Activated T-helper 2 cell treated with anti-CD3 and anti-CD28 coated beads, Interferon-gamma antibody, Interleukin-2, Interleukin-4, amounts not matched to agents 10 μg/mL and 5 μg/mL and 100 μg/mL, durations not matched to agents 14 hours and 24 hours and 36 hours (primary cell): ENCODE measurements around the gene FANCD2. TPM values are rescaled to one million over a fixed set of nuclear protein-coding genes. Genes with fewer than 3 reads are reported as not detected.
"Not testable (repeated sequence)": the region's sequence is repeated elsewhere in the genome, so short reads cannot be mapped to it uniquely, and the experiment has no call there.

Source experiments
- DNase-seq: peaks from one replicate; pipeline ENCODE4 v3.0.0; 2021; ENCODE audit warnings: low spot score
- H3K27ac Mint-ChIP-seq: one replicate; pipeline ENCODE4 v1.8.0; 2021; ENCODE audit warnings: mixed read lengths
- H3K27me3 Mint-ChIP-seq: one replicate; pipeline ENCODE4 v1.8.0; 2021; ENCODE audit warnings: low read depth, mixed read lengths
- H3K36me3 Mint-ChIP-seq: one replicate; pipeline ENCODE4 v1.8.0; 2021; ENCODE audit warnings: low read depth, mixed read lengths
- H3K4me1 Mint-ChIP-seq: one replicate; pipeline ENCODE4 v1.8.0; 2021; ENCODE audit warnings: low read depth, mixed read lengths
- H3K4me3 Mint-ChIP-seq: one replicate; pipeline ENCODE4 v1.8.0; 2021; ENCODE audit warnings: low read depth, mild to moderate bottlenecking, moderate library complexity, mixed read lengths
- H3K9me3 Mint-ChIP-seq: one replicate; pipeline ENCODE4 v1.8.0; 2021; ENCODE audit warnings: mixed read lengths
- intact Hi-C: fragments of 100-400 bp; cut with micrococcal nuclease; formaldehyde crosslinking; loops from one replicate; pipeline ENCODE4 v1.15.1; 2023
- total RNA-seq: library from RNA; stranded (reverse); gene quantifications from 2 replicates; pipeline ENCODE4 v1.2.3, GENCODE V29; 2022

FANCD2 gene
- total RNA-seq, 1 donor from 2014 or later, result 54.4 TPM

- H3K4me3 Mint-ChIP-seq, result no peak overlapping the region
- no peaks in the 10 kb centered on the region for H3K4me1 Mint-ChIP-seq
- no peak for DNase-seq
- intact Hi-C loops, result no loop called here
- H3K27ac Mint-ChIP-seq, result no peak overlapping the region
- no peaks in the 10 kb centered on the region for H3K9me3 Mint-ChIP-seq
- no peaks in the 10 kb centered on the region for H3K27me3 Mint-ChIP-seq
- peaks cover 63% of the 10 kb centered on the region for H3K36me3 Mint-ChIP-seq
These were observed 63.9 kb downstream of the FANCD2 start for GRCh38 chr3:10090179-10090578.

DNA sequence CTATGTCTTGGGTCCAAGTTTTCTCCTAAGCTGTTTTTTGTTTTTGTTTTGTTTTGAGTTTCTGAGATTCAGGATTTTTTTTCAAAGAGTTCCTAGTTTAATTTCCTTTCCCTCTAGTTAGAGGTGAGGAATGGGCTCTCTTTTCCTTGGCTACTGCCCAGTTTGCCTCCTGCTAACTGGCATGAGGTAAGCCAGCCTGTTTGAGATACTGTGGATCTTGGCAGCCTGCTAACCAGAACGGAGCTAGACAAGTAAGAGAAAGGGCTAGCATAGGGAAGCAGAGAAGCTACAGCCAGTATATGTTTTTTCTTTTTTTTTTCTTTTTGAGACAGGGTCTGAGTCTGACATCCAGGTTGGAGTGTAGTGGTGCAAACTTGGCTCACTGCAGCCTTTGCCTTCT, 64.5 kb downstream of the FANCD2 start:
- H3K27me3 Mint-ChIP-seq, intact Hi-C loops, H3K27ac Mint-ChIP-seq, H3K9me3 Mint-ChIP-seq, H3K4me1 Mint-ChIP-seq, H3K4me3 Mint-ChIP-seq, DNase-seq: not testable (repeated sequence)
- peaks cover 60% of the 10 kb centered on the region for H3K36me3 Mint-ChIP-seq

GRCh38 chr3:10091387-10091786, 65.2 kb downstream of the FANCD2 start:
- H3K27ac Mint-ChIP-seq, DNase-seq, H3K9me3 Mint-ChIP-seq, intact Hi-C loops, H3K27me3 Mint-ChIP-seq, H3K4me3 Mint-ChIP-seq, H3K4me1 Mint-ChIP-seq: not testable (repeated sequence)
- H3K36me3 Mint-ChIP-seq, result peaks cover 55% of the 10 kb centered on the region

GRCh38 chr3:10093678-10094077, 67.4 kb downstream of the FANCD2 start:
- DNase-seq, result no peak
- Mint-ChIP-seq H3K4me1 (no peaks in the 10 kb centered on the region), H3K27ac (no peak overlapping the region), H3K9me3 (no peaks in the 10 kb centered on the region), H3K36me3 (peaks cover 59% of the 10 kb centered on the region), H3K27me3 (no peaks in the 10 kb centered on the region), H3K4me3 (no peak overlapping the region)
- intact Hi-C loops, result no loop called here

DNA sequence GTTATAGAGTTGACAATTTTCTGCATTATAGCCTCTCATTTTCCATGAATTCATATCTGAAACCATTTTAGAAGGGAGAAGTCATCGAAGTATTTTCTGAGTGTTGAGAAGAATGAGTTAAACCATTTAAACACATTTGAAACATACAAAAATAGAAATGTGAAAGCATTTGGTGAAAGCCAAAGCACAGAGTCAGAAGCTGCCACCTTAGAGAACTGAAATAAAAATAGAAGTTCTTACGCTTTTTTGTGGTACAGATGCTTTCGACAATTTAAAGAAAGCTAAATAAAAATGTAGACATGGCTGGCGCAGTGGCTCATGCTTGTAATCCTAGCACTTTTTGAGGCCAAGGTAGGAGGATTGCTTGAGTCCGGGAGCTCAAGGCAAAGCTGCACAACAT, 72.8 kb downstream of the FANCD2 start:
- H3K27me3 Mint-ChIP-seq, result no peaks in the 10 kb centered on the region
- H3K4me1 Mint-ChIP-seq, result no peaks in the 10 kb centered on the region
- no peak for DNase-seq
- H3K9me3 Mint-ChIP-seq, result no peaks in the 10 kb centered on the region
- intact Hi-C loops, result no loop called here
- H3K36me3 Mint-ChIP-seq, result peaks cover 42% of the 10 kb centered on the region
- no peak overlapping the region for H3K4me3 Mint-ChIP-seq
- H3K27ac Mint-ChIP-seq, result no peak overlapping the region

DNA sequence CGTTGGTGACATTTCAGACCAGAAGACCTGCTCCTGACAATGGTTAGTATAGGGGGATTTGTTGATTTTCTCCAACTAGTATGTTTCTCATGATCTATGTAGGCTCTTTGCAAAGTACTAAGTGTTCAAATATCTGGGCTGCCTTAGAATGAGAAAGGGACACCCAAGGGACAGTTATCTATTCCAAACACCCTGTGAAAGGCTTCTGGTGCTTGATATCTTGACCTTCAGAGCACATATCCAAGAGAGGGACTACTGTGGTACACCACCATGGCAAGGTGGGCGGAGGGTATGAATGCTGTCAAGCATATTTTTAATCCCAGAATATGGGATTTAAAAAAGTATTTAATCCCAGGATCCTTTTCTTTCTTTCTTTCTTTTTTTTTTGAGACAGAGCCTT, 80.7 kb downstream of the FANCD2 start:
- no peak overlapping the region for H3K27ac Mint-ChIP-seq
- peaks cover 2% of the 10 kb centered on the region for H3K36me3 Mint-ChIP-seq
- H3K4me3 Mint-ChIP-seq, result no peak overlapping the region
- intact Hi-C loops, result no loop called here
- H3K4me1 Mint-ChIP-seq, result no peaks in the 10 kb centered on the region
- H3K27me3 Mint-ChIP-seq, result no peaks in the 10 kb centered on the region
- DNase-seq, result no peak
- H3K9me3 Mint-ChIP-seq, result no peaks in the 10 kb centered on the region

DNA sequence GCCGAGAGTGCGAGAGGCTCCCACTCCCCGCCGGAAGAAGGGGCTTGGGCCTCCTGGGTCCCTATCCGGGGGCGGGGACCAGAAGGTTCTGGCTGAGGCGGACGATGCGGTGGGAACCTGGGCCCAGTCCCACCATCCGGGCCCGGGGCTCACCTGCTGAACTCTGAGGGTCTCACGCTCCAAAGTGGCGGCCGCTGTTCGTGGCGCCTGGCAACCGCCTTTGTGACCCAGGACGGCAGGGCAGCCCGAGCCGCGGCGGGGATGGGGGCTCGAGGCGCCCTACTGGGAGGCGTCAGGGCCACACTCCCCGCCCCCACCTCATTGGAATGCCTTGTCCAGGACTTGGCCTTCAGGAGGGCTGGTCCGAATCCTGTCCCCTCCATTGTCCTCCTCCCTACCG, 81.9 kb downstream of the FANCD2 start, which contains the start of gene FANCD2OS:
FANCD2OS (minus strand) TSS at position 165 of the 400 bp plus-strand sequence. CDS start 3,481 bp downstream, outside the sequence.
- Mint-ChIP-seq H3K9me3 (no peaks in the 10 kb centered on the region), H3K4me3 (no peak within 1 kb of the TSS), H3K36me3 (no peaks in the 10 kb centered on the region), H3K27me3 (no peaks in the 10 kb centered on the region), H3K4me1 (no peaks in the 10 kb centered on the region), H3K27ac (no peak within 1 kb of the TSS)
- no peak for DNase-seq
- intact Hi-C loops, result no loop called here

GRCh38 chr3:10115326-10116137, 89.3 kb downstream of the FANCD2 start, which contains the start of gene BRK1:
BRK1 (plus strand) TSS chr3:10115675; CDS start chr3:10115702, 27 bp downstream.
- Mint-ChIP-seq H3K27me3 (no peaks in the 10 kb centered on the region), H3K4me1 (peaks cover 19% of the 10 kb centered on the region), H3K27ac (peak within 1 kb of the TSS; percentile 96), H3K4me3 (peak within 1 kb of the TSS; percentile 97), H3K9me3 (no peaks in the 10 kb centered on the region), H3K36me3 (peaks cover 29% of the 10 kb centered on the region)
- intact Hi-C loops, result loop anchor here (1.0 to 5.0 kb wide), 6 partner anchors 27 to 207 kb away; partner anchors contain the start of genes EMC3, FANCD2 and SEC13
- peak; percentile 90 for DNase-seq

GRCh38 chr3:10116138-10116460, 89.9 kb downstream of the FANCD2 start:
- Mint-ChIP-seq H3K9me3 (no peaks in the 10 kb centered on the region), H3K27ac (peak overlapping the region; percentile 96), H3K27me3 (no peaks in the 10 kb centered on the region), H3K4me3 (peak overlapping the region; percentile 97), H3K36me3 (peaks cover 34% of the 10 kb centered on the region), H3K4me1 (peaks cover 21% of the 10 kb centered on the region)
- DNase-seq, result no peak
- intact Hi-C loops, result loop anchor here (2.0 to 5.0 kb wide), 3 partner anchors 89 to 206 kb away; partner anchors contain the start of genes FANCD2 and SEC13

GRCh38 chr3:10116928-10117327, 90.7 kb downstream of the FANCD2 start:
- Mint-ChIP-seq H3K4me3 (peak overlapping the region; percentile 97), H3K27me3 (no peaks in the 10 kb centered on the region), H3K27ac (peak overlapping the region; percentile 96), H3K9me3 (no peaks in the 10 kb centered on the region), H3K36me3 (peaks cover 37% of the 10 kb centered on the region), H3K4me1 (peaks cover 21% of the 10 kb centered on the region)
- no peak for DNase-seq
- intact Hi-C loops, result loop anchor here (2.0 to 5.0 kb wide), 3 partner anchors 90 to 205 kb away; partner anchors contain the start of genes FANCD2 and SEC13

DNA sequence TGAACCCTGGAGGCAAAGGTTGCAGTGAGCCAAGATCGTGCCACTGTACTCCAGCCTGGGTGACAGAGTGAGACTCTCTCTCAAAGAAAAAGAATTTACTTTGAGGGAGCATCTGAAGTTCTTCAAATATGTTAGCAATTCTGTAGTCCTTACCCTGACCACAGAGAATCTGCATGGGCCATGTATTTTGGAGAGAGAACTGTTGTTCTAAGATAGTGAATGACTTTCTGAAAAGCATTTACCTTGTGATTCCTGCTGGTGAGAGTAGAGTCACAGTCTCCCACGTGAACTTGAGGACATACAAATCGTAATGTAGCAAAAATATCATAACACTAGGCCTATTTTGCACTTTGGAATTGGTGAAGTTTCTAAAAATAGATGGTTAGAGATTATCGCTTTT, 93.1 kb downstream of the FANCD2 start:
- Mint-ChIP-seq H3K36me3 (peaks cover 55% of the 10 kb centered on the region), H3K27ac (no peak overlapping the region), H3K9me3 (no peaks in the 10 kb centered on the region), H3K4me3 (no peak overlapping the region), H3K4me1 (peaks cover 29% of the 10 kb centered on the region), H3K27me3 (no peaks in the 10 kb centered on the region)
- intact Hi-C loops, result loop anchor here (5.0 kb wide), 2 partner anchors 92 to 203 kb away; partner anchors contain the start of genes FANCD2 and SEC13
- DNase-seq, result no peak

DNA sequence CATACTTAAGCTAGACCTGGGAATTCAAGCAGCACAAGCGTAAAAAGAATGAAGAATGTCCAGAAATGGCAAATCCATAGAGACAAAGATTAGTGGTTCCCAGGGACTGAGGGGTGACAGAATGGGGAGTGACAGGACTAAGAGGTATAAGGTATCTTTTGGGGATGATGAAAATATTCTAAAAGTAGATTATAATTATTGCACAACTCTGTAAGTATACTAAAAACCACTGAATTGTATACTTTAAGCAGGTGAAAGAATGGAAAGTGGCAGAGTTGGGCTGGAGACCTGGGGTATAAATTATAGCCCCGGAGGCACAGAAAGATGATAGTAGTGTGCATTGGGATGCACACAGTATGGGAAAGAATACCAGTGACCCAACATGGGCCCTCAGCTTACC, 94.8 kb downstream of the FANCD2 start:
- Mint-ChIP-seq H3K27me3 (no peaks in the 10 kb centered on the region), H3K27ac (no peak overlapping the region), H3K4me1 (peaks cover 26% of the 10 kb centered on the region), H3K9me3 (no peaks in the 10 kb centered on the region), H3K36me3 (peaks cover 60% of the 10 kb centered on the region), H3K4me3 (no peak overlapping the region)
- DNase-seq, result no peak
- intact Hi-C loops, result no loop called here

DNA sequence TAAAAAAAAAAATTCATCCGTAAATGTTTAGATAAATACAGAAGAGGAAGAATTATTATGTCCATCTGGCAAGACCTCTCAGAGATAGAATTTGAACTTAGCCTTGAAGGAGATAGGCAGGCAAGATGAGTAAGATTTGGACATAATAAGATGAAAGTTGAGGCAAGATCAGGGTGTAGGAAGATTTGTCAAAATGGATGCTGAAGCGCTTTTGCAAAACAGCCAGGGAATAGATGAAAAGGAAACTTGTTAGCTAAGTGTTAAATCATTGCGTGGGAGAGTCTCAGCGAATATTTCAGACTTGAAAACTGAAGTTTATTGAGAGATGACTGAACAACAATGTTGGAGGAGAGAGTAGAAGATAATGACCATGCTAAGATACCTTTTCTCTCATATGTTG, 96.5 kb downstream of the FANCD2 start:
- Mint-ChIP-seq H3K9me3 (no peaks in the 10 kb centered on the region), H3K36me3 (peaks cover 67% of the 10 kb centered on the region), H3K27ac (peak overlapping the region; percentile 46), H3K4me3 (peak overlapping the region; percentile 9), H3K4me1 (peaks cover 16% of the 10 kb centered on the region), H3K27me3 (no peaks in the 10 kb centered on the region)
- DNase-seq, result no peak
- intact Hi-C loops, result no loop called here
